Right ventricle myocardium inferior (tissue), 1 donor: ENCODE results near the gene ESCO1. TPM values are rescaled to one million over a fixed set of nuclear protein-coding genes. Genes with fewer than 3 reads are reported as not detected.
"Not testable (repeated sequence)": the region's sequence is repeated elsewhere in the genome, so short reads cannot be mapped to it uniquely, and the experiment has no call there.

Experiments
- ATAC-seq: fragments of 200-7000 bp; cut with Tn5 transposase; one replicate; pipeline ENCODE4 v1.9.1; 2020; ENCODE audit warnings: mild to moderate bottlenecking, moderate library complexity
- DNase-seq: peaks from one replicate; pipeline ENCODE4 v3.0.0; 2021; ENCODE audit errors: missing footprints
- intact Hi-C: fragments of 100-400 bp; cut with DNase I; formaldehyde crosslinking; loops from one replicate; pipeline ENCODE4 v1.11.0; 2022
- total RNA-seq: library from RNA; stranded (reverse); fragmentation: NEBNext Ultra II Directional; extraction: Animal tissue kit (Norgen Biotek cat#: 25700); gene quantifications from one replicate; pipeline ENCODE4 v1.2.1, GENCODE V29; 2021
- donor health status: DM: no; HTN: yes; CAD: no; lungs with severe emphysema.

Gene ESCO1
- total RNA-seq, 1 donor from 2014 or later = 9.6 TPM

DNA sequence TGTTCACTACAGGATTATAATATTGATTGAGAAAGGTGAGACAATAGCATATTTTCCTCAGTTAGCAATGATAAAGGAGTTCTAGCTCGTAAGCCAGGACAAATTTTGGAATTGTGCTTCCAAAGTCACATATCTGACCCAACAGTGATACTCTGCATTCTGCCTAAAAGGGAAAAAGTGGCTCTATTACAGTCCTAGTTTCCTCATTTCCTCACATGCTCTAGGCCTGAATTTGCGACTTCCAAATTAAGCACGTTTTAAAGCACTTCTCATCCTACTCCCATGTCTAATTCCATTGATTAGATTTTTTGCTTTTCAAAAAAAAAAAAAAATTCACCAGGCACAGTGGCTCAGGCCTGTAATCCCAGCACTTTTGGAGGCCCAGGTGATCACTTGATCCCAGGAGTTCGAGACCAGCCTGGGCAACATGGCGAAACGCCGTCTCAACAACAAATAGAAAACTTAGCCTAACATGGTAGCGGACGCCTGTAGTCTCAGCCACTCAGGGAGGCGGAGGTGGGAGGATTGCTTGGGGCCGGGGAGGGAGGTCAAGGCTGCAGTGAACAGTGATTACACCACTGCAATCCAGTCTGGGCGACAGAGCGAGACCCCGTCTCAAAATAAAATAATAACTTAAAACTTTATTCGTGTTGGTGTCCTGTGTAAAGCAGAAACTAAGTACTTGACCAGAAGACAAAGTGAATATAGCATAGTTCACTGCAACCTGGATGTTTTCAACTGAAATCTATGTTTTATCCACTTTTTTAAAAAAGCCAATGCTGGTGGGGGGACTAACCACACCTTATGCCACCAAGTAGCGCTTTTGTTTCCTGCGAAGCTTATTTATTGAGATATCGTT is 1.5 kb downstream of the ESCO1 start:
- ATAC-seq (no peak), DNase-seq (no peak)
- intact Hi-C loops = no loop called here

DNA sequence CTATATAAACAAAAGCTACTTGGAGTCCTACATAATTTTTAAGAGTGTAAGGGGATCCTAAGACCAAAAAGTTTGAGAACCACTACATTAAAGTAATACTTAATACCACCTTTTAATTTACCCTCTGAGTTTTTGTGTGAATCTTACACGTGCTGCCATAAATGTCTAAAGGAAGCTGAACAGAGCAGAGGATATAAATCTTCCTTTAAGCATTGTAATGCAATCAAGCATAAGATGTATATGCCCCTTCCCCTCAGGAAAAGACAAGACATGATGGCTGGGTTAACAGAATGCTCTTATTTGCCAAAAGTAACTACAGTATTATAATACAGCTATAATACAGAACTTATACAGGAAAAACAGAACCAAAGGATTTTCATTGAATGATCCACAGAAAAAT is 2.9 kb downstream of the ESCO1 start:
- intact Hi-C loops = no loop called here
- ATAC-seq = no peak
- DNase-seq = no peak

DNA sequence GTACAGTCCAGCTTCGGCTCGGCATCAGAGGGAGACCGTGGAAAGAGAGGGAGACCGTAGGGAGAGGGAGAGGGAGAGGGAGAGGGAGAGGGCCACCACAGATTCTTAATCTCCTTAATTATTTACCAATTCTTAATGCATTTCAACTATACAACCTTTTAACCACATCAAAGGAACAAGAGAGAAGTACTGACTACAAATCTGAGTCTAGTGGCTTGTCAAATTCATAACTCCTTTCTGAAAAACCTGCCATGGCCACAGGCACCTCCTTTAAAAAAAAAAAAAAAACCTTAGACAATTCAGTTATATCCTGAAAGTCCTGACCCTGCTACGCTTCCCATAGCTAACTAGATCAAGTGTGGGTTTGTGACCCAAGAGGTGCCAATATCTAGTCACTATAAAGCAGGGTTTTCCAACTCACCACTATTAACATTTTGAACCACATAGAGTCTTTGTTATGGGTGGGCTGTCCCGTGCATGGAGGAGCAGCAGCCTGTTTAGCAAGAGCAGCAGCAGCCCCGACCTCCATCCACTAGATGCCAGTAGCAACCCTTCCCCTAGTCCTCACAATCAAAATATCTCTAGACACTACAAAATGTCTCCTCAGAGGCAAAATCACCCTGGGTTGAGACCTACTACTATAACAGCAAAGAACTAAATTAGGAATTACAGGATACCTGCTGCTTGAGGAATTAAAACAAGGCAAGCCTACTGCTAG is 6.8 kb downstream of the ESCO1 start:
- no peak for ATAC-seq
- intact Hi-C loops = no loop called here
- no peak for DNase-seq

DNA sequence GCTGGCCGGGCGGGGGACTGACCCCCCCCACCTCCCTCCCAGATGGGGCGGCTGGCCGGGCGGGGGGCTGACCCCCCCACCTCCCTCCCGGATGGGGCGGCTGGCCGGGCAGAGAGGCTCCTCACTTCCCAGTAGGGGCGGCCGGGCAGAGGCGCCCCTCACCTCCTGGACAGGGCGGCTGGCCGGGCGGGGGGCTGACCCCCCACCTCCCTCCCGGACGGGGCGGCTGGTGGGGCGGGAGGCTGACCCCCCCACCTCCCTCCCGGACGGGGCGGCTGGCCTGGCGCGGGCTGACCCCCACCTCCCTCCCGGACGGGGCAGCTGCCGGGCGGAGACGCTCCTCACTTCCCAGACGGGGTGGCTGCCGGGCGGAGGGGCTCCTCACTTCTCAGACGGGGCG is 8.1 kb downstream of the ESCO1 start:
- ATAC-seq, intact Hi-C loops, DNase-seq: not testable (repeated sequence)

DNA sequence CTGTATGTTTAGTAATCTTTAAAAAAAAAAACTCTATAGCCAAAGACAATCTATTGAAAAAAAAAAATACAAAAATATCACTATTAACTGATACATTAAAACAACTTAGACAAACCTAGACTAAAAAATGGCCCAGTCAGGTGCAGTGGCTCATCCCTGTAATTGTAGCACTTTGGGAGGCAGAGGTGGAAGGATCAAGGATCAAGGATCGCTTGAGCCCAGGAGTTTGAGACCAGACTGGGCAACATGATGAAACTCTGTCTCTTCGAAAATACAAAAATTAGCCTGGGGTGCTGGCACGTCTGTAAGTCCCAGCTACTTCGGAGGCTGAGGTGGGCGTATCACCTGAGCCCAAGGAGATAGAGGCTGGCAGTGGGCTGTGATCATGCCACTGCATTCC is 16.1 kb downstream of the ESCO1 start:
- DNase-seq = no peak
- intact Hi-C loops = no loop called here
- ATAC-seq = no peak

DNA sequence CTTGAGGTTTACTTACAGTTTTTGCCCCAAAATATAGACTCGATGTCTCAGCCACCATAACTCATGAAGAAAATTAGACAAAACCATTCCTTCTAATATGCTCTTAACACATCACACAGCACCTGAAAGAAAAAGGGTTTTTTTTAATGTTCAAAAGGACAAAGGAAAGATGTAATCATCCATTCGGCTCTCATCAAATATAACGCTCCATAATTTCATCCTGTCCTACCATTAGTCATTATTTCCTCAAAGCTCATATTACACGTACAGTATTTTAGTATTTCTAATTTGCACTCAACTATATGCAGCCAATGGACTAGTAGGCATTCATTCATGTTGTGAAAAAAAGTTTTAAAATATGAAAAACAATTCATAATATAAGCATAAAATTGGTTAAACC is 24.8 kb downstream of the ESCO1 start:
- DNase-seq (no peak), ATAC-seq (no peak)
- intact Hi-C loops = no loop called here

DNA sequence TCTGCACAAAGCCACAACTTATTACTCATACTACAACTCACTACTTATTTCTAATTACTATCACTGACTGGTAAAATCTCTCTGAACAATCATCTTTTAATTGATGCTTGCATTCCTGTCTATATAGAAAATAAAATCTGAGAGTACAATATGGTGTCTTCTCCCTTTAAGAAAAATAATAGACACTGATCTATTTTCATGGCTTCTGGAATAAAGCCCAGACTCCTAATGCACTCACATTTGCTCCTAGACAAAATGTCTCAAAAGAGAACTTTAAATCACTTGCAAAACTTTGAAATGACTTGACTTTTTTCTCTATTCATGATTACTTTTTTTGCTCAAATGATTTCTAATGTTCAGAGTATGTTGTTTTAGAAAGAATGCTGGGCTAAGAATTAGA is 28.7 kb downstream of the ESCO1 start:
- DNase-seq (no peak), ATAC-seq (no peak)
- intact Hi-C loops = no loop called here

DNA sequence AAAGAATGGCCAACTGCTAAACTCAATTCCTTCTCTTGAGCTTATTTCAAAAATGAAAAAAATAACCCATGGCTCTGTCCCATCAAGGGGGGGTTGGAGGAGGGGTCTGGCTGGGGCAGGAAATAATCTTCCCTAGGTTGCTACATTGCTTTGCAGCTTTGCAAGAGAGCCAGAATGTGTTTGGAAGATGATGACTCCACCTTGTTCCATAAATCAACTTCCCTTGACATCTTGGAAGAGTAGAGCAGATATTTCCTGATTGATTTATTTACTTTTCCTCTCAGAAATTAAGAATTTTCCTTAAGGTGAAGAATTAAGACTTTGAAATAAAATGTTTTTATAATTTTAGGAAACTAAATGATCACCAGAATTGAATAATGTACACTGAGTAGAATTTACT is 41.3 kb downstream of the ESCO1 start:
- no peak for ATAC-seq
- intact Hi-C loops = no loop called here
- DNase-seq = no peak

DNA sequence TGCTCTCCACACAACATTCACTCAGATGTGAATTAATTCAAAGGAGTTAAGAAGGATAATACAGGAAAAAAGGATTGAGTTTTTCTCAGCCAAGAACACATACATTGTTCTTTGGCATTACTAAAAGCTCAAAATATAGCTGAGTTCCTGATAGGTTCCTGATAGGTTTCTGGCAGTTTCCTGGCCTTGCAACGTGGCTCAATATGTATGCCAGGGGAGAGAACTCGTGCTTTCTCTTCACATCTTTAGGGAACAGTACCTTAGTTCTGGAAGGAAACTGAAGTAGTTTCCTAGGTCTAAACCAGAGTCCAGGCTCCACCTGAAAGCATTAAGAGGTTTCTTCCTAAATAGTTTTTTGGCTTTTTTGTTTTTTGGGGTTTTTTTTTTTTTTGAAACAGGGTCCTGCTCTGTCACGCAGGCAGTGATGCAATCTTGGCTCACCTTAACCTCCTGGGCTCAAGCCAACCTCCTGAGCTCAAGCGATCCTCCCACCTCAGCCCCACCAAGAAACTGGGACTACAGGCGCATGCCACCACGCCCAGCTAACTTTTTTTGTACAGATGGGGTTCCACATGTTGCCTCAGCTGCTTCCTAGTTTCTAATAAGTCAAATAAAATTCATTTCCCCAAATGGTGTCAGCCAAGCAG is 42.8 kb downstream of the ESCO1 start:
- intact Hi-C loops = no loop called here
- ATAC-seq = no peak
- DNase-seq = no peak

DNA sequence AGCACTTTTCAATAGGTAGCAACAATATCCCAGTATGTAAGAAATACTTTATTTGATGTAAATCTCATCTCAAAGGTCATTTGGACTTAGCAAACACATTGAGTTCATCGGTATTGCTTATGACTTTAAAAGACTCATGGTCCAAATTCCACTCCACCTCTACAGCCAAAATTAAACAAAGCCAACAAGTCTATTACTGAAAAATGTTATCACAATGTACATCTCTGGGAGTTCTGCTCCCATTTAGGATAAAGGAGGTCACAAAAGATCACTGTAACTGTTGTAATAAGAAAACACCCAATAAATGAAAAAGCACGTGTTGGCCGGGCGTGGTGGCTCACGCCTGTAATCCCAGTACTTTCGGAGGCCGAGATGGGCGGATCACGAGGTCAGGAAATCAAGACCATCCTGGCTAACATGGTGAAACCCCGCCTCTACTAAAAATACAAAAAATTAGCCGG is 50.0 kb downstream of the ESCO1 start:
- no peak for DNase-seq
- intact Hi-C loops = no loop called here
- ATAC-seq = no peak

DNA sequence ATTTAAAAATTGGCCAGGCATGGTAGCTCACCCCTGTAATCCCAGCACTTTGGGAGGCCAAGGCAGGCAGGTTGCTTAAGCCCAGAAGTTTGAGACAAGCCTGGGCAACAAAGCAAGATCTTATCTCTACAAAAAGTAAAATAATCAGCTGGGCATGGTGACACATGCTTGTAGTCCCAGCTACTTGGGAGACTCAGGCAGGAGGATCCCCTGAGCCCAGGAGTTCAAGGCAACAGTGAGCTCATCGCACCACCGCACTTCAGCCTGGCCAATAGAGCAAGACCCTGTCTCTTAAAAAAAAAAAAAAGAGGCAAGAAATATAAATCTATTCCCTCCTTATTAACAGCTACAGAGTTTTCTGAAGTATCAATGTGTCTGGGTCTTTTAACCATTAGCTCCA is 51.9 kb downstream of the ESCO1 start:
- intact Hi-C loops = no loop called here
- ATAC-seq = no peak
- DNase-seq = no peak

DNA sequence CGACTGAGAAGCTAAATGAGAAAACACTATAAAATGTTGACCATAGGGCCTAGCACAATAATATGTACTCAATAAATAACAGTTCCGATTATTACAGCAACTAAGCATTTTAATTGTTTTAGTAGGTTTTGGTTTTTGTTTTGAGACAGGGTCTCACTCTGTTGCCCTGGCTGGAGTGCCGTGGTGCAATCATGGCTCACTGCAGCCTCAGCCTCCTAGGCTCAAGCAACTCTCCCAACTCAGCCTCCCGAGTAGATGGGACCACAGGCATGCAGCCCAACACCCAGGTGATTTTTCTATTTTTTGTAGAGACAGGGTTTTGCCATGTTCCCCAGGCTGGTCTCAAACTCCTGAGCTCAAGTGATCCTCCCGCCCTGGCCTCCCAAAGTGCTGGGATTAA is 54.1 kb downstream of the ESCO1 start:
- intact Hi-C loops = no loop called here
- DNase-seq (no peak), ATAC-seq (no peak)

DNA sequence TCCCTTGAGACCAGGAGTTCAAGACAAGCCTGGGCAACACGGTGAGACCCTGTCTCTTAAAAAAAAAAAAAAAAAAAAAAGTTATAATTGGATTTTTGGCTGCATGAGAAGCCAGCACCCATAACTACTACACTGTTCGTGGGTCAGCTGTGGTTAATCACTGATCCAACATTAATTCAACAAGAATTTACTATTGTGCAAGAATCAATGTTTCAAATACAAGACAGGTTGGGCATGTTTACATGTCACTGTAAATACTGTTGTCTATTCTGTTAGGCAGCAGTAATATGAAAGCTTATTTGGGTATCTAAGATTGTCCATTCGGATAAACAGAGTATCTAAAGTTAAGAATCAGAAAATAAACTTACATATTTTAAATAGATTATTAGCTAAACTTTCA is 62.3 kb downstream of the ESCO1 start:
- intact Hi-C loops = no loop called here
- DNase-seq (no peak), ATAC-seq (no peak)

DNA sequence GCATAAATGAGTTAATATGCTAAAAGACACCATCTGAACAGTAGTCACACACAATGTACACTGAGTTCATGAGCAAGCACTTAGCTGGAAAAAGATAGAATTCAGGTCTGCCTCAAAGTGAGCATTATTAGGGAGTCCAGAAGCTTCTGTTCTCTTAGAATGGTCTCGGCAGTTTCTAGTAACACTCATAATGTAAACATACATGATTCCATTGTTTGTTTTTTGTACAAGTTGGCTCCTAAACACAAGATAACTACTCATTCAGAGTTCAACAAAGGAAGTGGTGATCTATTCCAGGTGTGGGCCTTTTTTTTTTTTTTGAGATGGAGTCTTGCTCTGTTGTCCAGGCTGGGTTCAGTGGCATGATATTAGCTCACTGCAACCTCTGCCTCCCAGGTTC is 66.2 kb downstream of the ESCO1 start:
- no peak for ATAC-seq
- intact Hi-C loops = no loop called here
- DNase-seq = no peak

DNA sequence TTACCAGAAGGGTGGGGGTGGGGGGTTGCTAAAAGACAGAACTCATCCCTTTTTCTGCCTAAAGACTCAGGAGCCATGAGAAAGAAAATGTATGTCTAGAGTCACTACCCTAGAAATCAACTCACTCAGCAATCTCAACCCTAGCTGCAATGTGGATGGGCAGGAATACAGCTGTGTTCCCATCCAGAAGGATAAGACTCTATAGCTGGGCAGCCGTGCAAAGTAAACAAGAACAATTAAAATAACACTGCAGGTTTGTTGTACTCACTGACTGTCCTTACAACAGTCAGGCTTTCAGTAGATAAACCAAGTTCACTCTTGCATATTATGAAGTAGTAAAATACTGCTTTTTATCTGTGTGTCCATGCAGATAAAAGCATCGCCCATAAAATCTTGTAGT is 74.0 kb downstream of the ESCO1 start:
- intact Hi-C loops = no loop called here
- no peak for DNase-seq
- ATAC-seq = peak; percentile 57

DNA sequence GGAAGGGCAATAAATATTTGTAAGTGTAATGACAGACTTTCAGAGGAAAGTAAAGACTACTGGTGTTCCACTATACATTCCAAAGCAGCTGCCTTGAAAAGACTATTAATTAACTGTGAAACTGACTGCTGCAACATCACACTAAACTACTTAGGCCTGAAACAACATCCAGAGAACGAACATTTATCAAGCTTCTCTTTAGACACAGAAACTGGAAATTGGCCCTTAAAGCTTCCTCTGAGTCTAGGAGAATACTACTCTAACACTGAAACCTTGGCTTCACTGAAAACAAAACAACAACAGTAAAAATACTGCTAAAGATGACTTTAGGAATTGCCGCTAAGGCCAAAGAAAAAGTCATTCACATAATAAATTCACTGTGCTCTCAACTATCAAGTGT is 74.6 kb downstream of the ESCO1 start:
- intact Hi-C loops = no loop called here
- no peak for ATAC-seq
- no peak for DNase-seq

DNA sequence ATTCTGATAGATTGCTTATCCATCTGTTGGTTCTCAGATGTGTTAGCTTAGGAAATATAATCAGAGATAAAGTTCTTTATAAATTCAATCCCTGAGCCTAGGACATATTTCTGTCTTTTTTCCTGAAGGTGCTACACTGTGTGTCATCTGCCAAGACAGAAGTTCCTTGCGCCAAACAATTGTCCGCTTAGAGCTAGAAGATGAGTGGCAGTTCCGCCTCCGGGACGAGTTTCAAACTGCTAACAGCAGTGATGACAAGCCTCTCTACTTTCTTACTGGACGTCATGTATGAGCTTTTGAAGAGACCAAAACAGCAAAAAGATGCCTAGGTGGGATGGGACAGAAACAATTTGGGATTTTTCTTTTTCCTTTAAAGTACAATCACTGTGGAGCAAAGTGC is 78.0 kb downstream of the ESCO1 start:
- DNase-seq (no peak), ATAC-seq (no peak)
- intact Hi-C loops = no loop called here

DNA sequence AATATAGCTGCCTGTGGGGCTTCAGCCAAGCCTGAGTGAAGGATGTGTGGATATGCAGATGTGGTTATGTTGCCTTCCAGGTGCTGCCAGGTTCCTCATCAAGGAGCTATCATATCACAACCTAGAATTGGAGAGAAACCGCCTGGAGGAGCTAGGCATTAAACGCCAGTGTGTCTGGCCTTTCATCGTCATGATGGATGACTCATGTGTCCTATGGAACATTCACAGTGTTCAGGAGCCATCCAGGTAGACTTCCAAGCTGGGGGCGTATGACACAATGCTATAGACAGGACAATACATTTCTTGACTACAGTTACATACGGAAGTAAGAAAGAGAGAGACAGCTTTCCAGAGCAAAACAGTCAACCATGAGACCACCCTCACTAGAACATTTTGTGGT is 86.8 kb downstream of the ESCO1 start:
- ATAC-seq = no peak
- no peak for DNase-seq
- intact Hi-C loops = no loop called here

DNA sequence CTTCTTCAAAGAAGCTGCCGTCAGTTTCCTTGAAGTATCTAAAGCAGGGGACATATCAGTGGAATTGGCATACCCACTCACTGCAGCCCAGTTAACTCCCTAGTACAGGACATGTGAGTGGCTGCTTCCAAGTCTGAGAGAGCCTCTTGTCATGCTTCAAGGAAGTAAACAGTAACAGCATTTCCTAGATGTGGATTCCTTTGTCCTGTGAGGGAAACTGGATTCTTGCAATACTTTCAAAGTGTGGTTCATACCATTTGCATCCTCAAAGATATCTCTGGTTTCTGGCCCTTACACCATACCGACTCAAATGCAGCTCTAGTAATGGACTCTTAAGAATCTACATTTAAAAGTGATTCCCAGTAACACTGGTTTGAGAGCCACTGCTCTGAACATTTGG is 87.2 kb downstream of the ESCO1 start:
- ATAC-seq (no peak), DNase-seq (no peak)
- intact Hi-C loops = no loop called here

DNA sequence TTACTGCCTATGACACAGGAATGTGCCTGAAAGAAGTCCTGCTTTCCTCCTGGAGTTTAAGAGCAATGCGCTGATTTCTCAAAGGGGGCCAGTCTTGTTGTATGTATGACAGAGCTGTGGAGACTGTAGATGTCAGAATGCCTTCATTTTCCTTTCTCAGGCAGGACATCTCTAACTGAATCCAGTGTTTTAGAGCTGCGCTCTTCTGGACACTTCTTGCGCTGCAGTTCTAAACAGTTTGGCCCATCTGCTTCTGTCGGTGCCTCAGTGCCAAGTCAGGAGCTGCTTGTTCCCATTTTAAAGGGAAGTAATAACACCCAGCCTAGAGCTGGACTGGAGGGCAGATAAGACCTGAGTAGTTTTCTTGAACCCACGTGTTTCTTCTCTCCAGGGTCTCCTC is 91.4 kb downstream of the ESCO1 start:
- intact Hi-C loops = no loop called here
- DNase-seq (no peak), ATAC-seq (no peak)
